ENCODE data around the gene CACNA2D2.

CACNA2D2 gene

GRCh38 chr3:50475348-50475747 lies 28.1 kb downstream of the CACNA2D2 start:
- ChIA-PET POLR2A (no interaction called here), CTCF (no interaction called here)
- TF ChIP-seq CTBP1 (IDR thresholded peaks at IDR 0.05; ENCODE audit: borderline replicate concordance) = no peak
- no peak for TF ChIP-seq PKNOX1 (IDR thresholded peaks at IDR 0.05)
- TF ChIP-seq ZNF384 (IDR thresholded peaks at IDR 0.05) = no peak
- no peak for TF ChIP-seq LEF1 (IDR thresholded peaks at IDR 0.05; ENCODE audit: borderline replicate concordance)
- TF ChIP-seq ELF4 (IDR thresholded peaks at IDR 0.05) = no peak
- no peak for TF ChIP-seq SUZ12 (IDR thresholded peaks at IDR 0.05)
- TF ChIP-seq FOXK2 (IDR thresholded peaks at IDR 0.05) = no peak
- no peak for TF ChIP-seq FOXA1 (IDR thresholded peaks at IDR 0.05)
- TF ChIP-seq FOXM1 (IDR thresholded peaks at IDR 0.05; ENCODE audit: borderline replicate concordance) = no peak
- no peak for TF ChIP-seq NFRKB (IDR thresholded peaks at IDR 0.05)
- TF ChIP-seq BHLHE40 (IDR thresholded peaks at IDR 0.05; ENCODE audit: borderline replicate concordance) = no peak
- TF ChIP-seq HDGF (IDR thresholded peaks at IDR 0.05; ENCODE audit: borderline replicate concordance) = no peak
- TF ChIP-seq ARNT (IDR thresholded peaks at IDR 0.05) = no peak
- no peak for TF ChIP-seq SP1 (IDR thresholded peaks at IDR 0.05)
- no peak for TF ChIP-seq L3MBTL2 (conservative IDR thresholded peaks at IDR 0.05)
- TF ChIP-seq TARDBP (IDR thresholded peaks at IDR 0.05) = no peak
- DNase-seq (ENCODE audit: extremely low spot score) = no peak

GRCh38 chr3:50474717-50475116 lies 28.7 kb downstream of the CACNA2D2 start:
- CTCF ChIA-PET = no interaction called here
- DNase-seq (ENCODE audit: extremely low spot score) = no peak
- no peak for TF ChIP-seq PKNOX1 (IDR thresholded peaks at IDR 0.05)
- no peak for TF ChIP-seq LEF1 (IDR thresholded peaks at IDR 0.05; ENCODE audit: borderline replicate concordance)
- TF ChIP-seq SUZ12 (IDR thresholded peaks at IDR 0.05) = no peak
- no peak for TF ChIP-seq ELF4 (IDR thresholded peaks at IDR 0.05)
- TF ChIP-seq FOXK2 (IDR thresholded peaks at IDR 0.05) = no peak
- TF ChIP-seq L3MBTL2 (conservative IDR thresholded peaks at IDR 0.05) = no peak
- no peak for TF ChIP-seq FOXM1 (IDR thresholded peaks at IDR 0.05; ENCODE audit: borderline replicate concordance)
- no peak for TF ChIP-seq TARDBP (IDR thresholded peaks at IDR 0.05)
- TF ChIP-seq FOXA1 (IDR thresholded peaks at IDR 0.05) = no peak
- TF ChIP-seq ARNT (IDR thresholded peaks at IDR 0.05) = no peak
- no peak for TF ChIP-seq CTBP1 (IDR thresholded peaks at IDR 0.05; ENCODE audit: borderline replicate concordance)
- TF ChIP-seq NFRKB (IDR thresholded peaks at IDR 0.05) = no peak
- no peak for TF ChIP-seq ZNF384 (IDR thresholded peaks at IDR 0.05)
- TF ChIP-seq SP1 (IDR thresholded peaks at IDR 0.05) = no peak
- TF ChIP-seq BHLHE40 (IDR thresholded peaks at IDR 0.05; ENCODE audit: borderline replicate concordance) = no peak
- POLR2A ChIA-PET = no interaction called here

- TF ChIP-seq HDGF (IDR thresholded peaks at IDR 0.05; ENCODE audit: borderline replicate concordance) = no peak
- TF ChIP-seq CTBP1 (IDR thresholded peaks at IDR 0.05; ENCODE audit: borderline replicate concordance) = no peak
- no peak for TF ChIP-seq NFRKB (IDR thresholded peaks at IDR 0.05)
- TF ChIP-seq FOXK2 (IDR thresholded peaks at IDR 0.05) = no peak
- TF ChIP-seq FOXM1 (IDR thresholded peaks at IDR 0.05; ENCODE audit: borderline replicate concordance) = no peak
- TF ChIP-seq PKNOX1 (IDR thresholded peaks at IDR 0.05) = no peak
- no peak for DNase-seq (ENCODE audit: extremely low spot score)
- ChIA-PET CTCF (no interaction called here), POLR2A (no interaction called here)
Observed at GRCh38 chr3:50473768-50474167, 29.7 kb downstream of the CACNA2D2 start.

GRCh38 chr3:50472958-50473357 lies 30.5 kb downstream of the CACNA2D2 start:
- CTCF ChIA-PET = no interaction called here
- POLR2A ChIA-PET = no interaction called here
- DNase-seq (ENCODE audit: extremely low spot score) = no peak
- TF ChIP-seq FOXK2 (IDR thresholded peaks at IDR 0.05) = no peak
- no peak for TF ChIP-seq FOXM1 (IDR thresholded peaks at IDR 0.05; ENCODE audit: borderline replicate concordance)
- no peak for TF ChIP-seq ZNF384 (IDR thresholded peaks at IDR 0.05)
- no peak for TF ChIP-seq PKNOX1 (IDR thresholded peaks at IDR 0.05)
- TF ChIP-seq ELF4 (IDR thresholded peaks at IDR 0.05) = no peak
- no peak for TF ChIP-seq HDGF (IDR thresholded peaks at IDR 0.05; ENCODE audit: borderline replicate concordance)
- no peak for TF ChIP-seq SP1 (IDR thresholded peaks at IDR 0.05)
- TF ChIP-seq L3MBTL2 (conservative IDR thresholded peaks at IDR 0.05) = no peak
- no peak for TF ChIP-seq NFRKB (IDR thresholded peaks at IDR 0.05)
- TF ChIP-seq LEF1 (IDR thresholded peaks at IDR 0.05; ENCODE audit: borderline replicate concordance) = no peak
- TF ChIP-seq ARNT (IDR thresholded peaks at IDR 0.05) = no peak
- TF ChIP-seq SUZ12 (IDR thresholded peaks at IDR 0.05) = no peak
- no peak for TF ChIP-seq TARDBP (IDR thresholded peaks at IDR 0.05)
- TF ChIP-seq CTBP1 (IDR thresholded peaks at IDR 0.05; ENCODE audit: borderline replicate concordance) = no peak
- TF ChIP-seq BHLHE40 (IDR thresholded peaks at IDR 0.05; ENCODE audit: borderline replicate concordance) = no peak
- no peak for TF ChIP-seq FOXA1 (IDR thresholded peaks at IDR 0.05)

- no peak for TF ChIP-seq PKNOX1 (IDR thresholded peaks at IDR 0.05)
- no peak for TF ChIP-seq HDGF (IDR thresholded peaks at IDR 0.05; ENCODE audit: borderline replicate concordance)
- no peak for TF ChIP-seq SP1 (IDR thresholded peaks at IDR 0.05)
- TF ChIP-seq FOXM1 (IDR thresholded peaks at IDR 0.05; ENCODE audit: borderline replicate concordance) = no peak
- TF ChIP-seq TARDBP (IDR thresholded peaks at IDR 0.05) = no peak
- TF ChIP-seq LEF1 (IDR thresholded peaks at IDR 0.05; ENCODE audit: borderline replicate concordance) = no peak
- TF ChIP-seq NFRKB (IDR thresholded peaks at IDR 0.05) = no peak
- no peak for TF ChIP-seq ELF4 (IDR thresholded peaks at IDR 0.05)
- TF ChIP-seq ZNF384 (IDR thresholded peaks at IDR 0.05) = no peak
- TF ChIP-seq FOXA1 (IDR thresholded peaks at IDR 0.05) = no peak
- ChIA-PET POLR2A (no interaction called here), CTCF (no interaction called here)
- no peak for DNase-seq (ENCODE audit: extremely low spot score)
Observed at GRCh38 chr3:50470658-50471057, 32.8 kb downstream of the CACNA2D2 start.

All from HEK293T (cell line).